HEK293T (cell line): ENCODE data around the gene PYGL.

Experiments
- BHLHE40 ChIP-seq: fragments of 450-650 bp; IDR thresholded peaks from 2 replicates; pipeline ENCODE4 v1.6.1; 2016; ENCODE audit warnings: mild to moderate bottlenecking, moderate library complexity, borderline replicate concordance
- ELF4 ChIP-seq: fragments of 450-650 bp; IDR thresholded peaks from 2 replicates; pipeline ENCODE4 v1.6.1; 2017; ENCODE audit warnings: antibody characterized with exemption
- FOXM1 ChIP-seq: fragments of 450-650 bp; IDR thresholded peaks from 2 replicates; pipeline ENCODE4 v1.6.1; 2017; ENCODE audit warnings: mild to moderate bottlenecking, borderline replicate concordance
- PKNOX1 ChIP-seq: fragments of 450-650 bp; IDR thresholded peaks from 2 replicates; pipeline ENCODE4 v1.6.1; 2016
- SP1 ChIP-seq: fragments of 450-650 bp; IDR thresholded peaks from 2 replicates; pipeline ENCODE4 v1.6.1; 2017
- SUZ12 ChIP-seq: fragments of 450-650 bp; IDR thresholded peaks from 2 replicates; pipeline ENCODE4 v1.6.1; 2016; ENCODE audit warnings: mild to moderate bottlenecking
- TARDBP ChIP-seq: fragments of 450-650 bp; IDR thresholded peaks from 2 replicates; pipeline ENCODE4 v1.6.1; 2016
- ZNF384 ChIP-seq: fragments of 450-650 bp; IDR thresholded peaks from 2 replicates; pipeline ENCODE4 v1.6.1; 2016

- TF ChIP-seq SUZ12 (no peak), SP1 (no peak), FOXM1 (no peak), ZNF384 (no peak), BHLHE40 (no peak), ELF4 (no peak), TARDBP (no peak), PKNOX1 (no peak)
Measured at GRCh38 chr14:50906326-50907065, 37.8 kb downstream of the PYGL start.
